ENCODE results near the gene TMEM255B.

The TMEM255B gene

DNA sequence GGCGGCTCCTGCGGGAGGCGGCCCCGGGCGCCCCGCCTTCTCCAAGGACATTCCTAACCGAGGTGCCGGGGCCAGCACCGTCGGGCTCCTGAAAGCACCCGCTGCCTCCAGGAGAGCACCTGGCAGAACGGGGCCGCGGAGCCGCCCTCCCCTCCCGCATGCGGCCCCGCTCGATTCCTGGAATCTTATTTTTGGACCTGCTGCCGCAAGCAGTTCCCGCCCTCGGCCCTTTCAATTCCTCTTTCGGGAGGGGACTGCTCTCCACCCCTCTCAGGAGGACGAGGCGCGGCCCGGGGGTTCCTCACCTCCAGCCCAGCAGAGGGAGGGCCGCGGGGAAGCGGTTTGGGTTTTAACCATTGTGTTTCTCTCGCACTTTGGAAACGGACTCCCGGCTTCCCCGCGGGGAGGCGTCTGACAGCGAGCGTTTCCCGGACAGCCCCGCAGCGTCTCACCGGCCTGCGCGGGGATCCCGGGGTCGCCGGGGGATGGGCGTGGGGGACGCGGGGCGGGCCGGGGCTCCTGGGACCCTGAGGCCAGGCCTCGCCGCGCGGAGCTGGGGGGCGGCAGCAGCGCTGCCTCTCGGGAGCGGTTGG, 104.0 kb downstream of the TMEM255B start:
- H2BK5ac ChIP-seq (ENCODE audit: low read depth, low read length, poor library complexity, severe bottlenecking) = peak overlapping the region; percentile 67
- no peak overlapping the region for H2AK5ac ChIP-seq (ENCODE audit: low read length, severe bottlenecking)
- peak overlapping the region; percentile 3 to 92 for H3K4ac ChIP-seq (ENCODE audit: low read depth in 1 of 2, low read length in 2 of 2)
- H3K9me3 ChIP-seq (ENCODE audit: control insufficient read depth, low read length) = no peaks in the 10 kb centered on the region
- peak overlapping the region; percentile 80 for H2BK120ac ChIP-seq (ENCODE audit: low read depth, low read length)
- H3K27me3 ChIP-seq (ENCODE audit: control insufficient read depth in 1 of 2, insufficient read depth in 1 of 2, low read length in 2 of 2) = no peaks in the 10 kb centered on the region
- no peak overlapping the region for H3K23ac ChIP-seq (ENCODE audit: low read length in 2 of 2)
- H3K14ac ChIP-seq (ENCODE audit: low read length in 2 of 2) = peak overlapping the region in 1 of 2 experiments; percentile 26
- H3K36me3 ChIP-seq (ENCODE audit: control insufficient read depth in 1 of 2, insufficient read depth in 2 of 2, low read depth in 1 of 2, low read length in 2 of 2) = peaks cover 28 to 31% of the 10 kb centered on the region in 2 experiments
- H3K27ac ChIP-seq (ENCODE audit: low read length, poor library complexity, severe bottlenecking) = peak overlapping the region; percentile 85
- H3K4me2 ChIP-seq (ENCODE audit: low read length, poor library complexity, severe bottlenecking) = peak overlapping the region; percentile 87
- peaks cover 4% of the 10 kb centered on the region for H3K79me1 ChIP-seq (replicated peaks; ENCODE audit: low read length, poor library complexity, severe bottlenecking)
- H2AFZ ChIP-seq (ENCODE audit: low read depth, low read length) = no peak overlapping the region
- H3K4me1 ChIP-seq (ENCODE audit: control insufficient read depth, insufficient read depth, low read depth, low read length) = peaks cover 31% of the 10 kb centered on the region
- H3K18ac ChIP-seq (ENCODE audit: low read depth in 1 of 2, low read length in 2 of 2) = peak overlapping the region; percentile 77 to 94
- peak overlapping the region in 1 of 2 experiments; percentile 59 for H2BK12ac ChIP-seq (ENCODE audit: low read length in 2 of 2)
- peak overlapping the region; percentile 85 for H3K9ac ChIP-seq (ENCODE audit: low read length)
- 1% methylated on average over 42 of the region's 60 CpGs for WGBS
- peak overlapping the region; percentile 12 for H4K8ac ChIP-seq (ENCODE audit: low read length)
- H4K91ac ChIP-seq (ENCODE audit: low read length) = peak overlapping the region; percentile 71
- peak overlapping the region; percentile 93 for H3K4me3 ChIP-seq (ENCODE audit: insufficient read depth in 1 of 2, low read depth in 1 of 2, low read length in 2 of 2)
- DNase-seq = peak; percentile 43
- peak overlapping the region; percentile 60 for H2BK15ac ChIP-seq (ENCODE audit: low read depth, poor library complexity, severe bottlenecking)

DNA sequence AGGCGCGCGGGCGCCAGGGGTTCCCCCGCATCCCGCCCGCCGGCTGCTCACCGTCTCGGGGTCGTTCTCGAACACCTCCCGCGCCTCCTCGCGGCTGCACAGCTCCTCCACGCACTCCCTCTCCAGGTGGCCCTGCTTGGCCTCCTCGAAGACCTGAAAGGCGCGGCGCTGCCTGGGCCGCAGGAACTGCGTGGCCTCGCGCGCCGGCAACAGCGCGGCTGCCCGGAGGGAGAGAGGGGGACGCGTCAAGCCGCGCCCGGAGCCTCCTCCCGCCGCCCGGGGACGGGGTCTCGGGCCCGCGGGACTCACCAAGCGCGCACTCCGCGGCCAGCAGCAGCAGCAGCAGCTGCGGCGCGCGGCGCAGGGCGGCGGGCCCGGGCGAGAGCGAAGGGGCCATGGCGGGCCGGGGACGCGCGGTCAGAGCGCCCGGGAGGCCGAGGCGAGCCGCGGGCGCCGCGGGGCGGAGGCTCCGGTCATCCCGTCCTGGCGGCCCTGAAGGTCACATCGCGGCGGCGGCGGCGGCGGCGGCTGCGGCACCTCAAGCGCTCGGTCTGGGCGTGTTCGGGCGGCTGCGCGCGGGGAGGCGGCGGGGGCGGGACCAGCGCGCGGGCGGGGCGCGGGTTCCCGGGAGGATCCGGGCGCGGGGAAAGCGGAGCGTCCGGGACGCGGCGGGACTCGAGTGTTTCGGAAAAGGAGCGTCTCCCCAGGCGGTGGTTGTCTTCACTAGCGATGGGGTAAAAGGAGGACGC, 104.7 kb downstream of the TMEM255B start, which contains the start of gene GAS6:
GAS6 (minus strand) TSS at position 553 of the 749 bp plus-strand sequence; CDS start at position 397, 156 bp downstream.
- Histone ChIP-seq H4K8ac (ENCODE audit: low read length) (peak within 1 kb of the TSS; percentile 66), H3K9me3 (ENCODE audit: control insufficient read depth, low read length) (no peaks in the 10 kb centered on the region), H3K23ac (ENCODE audit: low read length in 2 of 2) (peak within 1 kb of the TSS in 1 of 2 experiments; percentile 94), H3K36me3 (ENCODE audit: control insufficient read depth in 1 of 2, insufficient read depth in 2 of 2, low read depth in 1 of 2, low read length in 2 of 2) (peaks cover 25 to 26% of the 10 kb centered on the region in 2 experiments), H3K27ac (ENCODE audit: low read length, poor library complexity, severe bottlenecking) (peak within 1 kb of the TSS; percentile 85), H4K91ac (ENCODE audit: low read length) (peak within 1 kb of the TSS; percentile 71), H3K9ac (ENCODE audit: low read length) (peak within 1 kb of the TSS; percentile 93), H2AK5ac (ENCODE audit: low read length, severe bottlenecking) (no peak within 1 kb of the TSS), H3K4me3 (ENCODE audit: insufficient read depth in 1 of 2, low read depth in 1 of 2, low read length in 2 of 2) (peak within 1 kb of the TSS; percentile 93), H2BK120ac (ENCODE audit: low read depth, low read length) (peak within 1 kb of the TSS; percentile 80), H2BK5ac (ENCODE audit: low read depth, low read length, poor library complexity, severe bottlenecking) (peak within 1 kb of the TSS; percentile 67), H3K27me3 (ENCODE audit: control insufficient read depth in 1 of 2, insufficient read depth in 1 of 2, low read length in 2 of 2) (no peaks in the 10 kb centered on the region), H3K14ac (ENCODE audit: low read length in 2 of 2) (peak within 1 kb of the TSS in 1 of 2 experiments; percentile 99), H3K79me1 (replicated peaks; ENCODE audit: low read length, poor library complexity, severe bottlenecking) (peaks cover 4% of the 10 kb centered on the region), H3K4me2 (ENCODE audit: low read length, poor library complexity, severe bottlenecking) (peak within 1 kb of the TSS; percentile 87), H3K4ac (ENCODE audit: low read depth in 1 of 2, low read length in 2 of 2) (peak within 1 kb of the TSS; percentile 29 to 92), H2BK12ac (ENCODE audit: low read length in 2 of 2) (peak within 1 kb of the TSS; percentile 6 to 91), H2BK15ac (ENCODE audit: low read depth, poor library complexity, severe bottlenecking) (peak within 1 kb of the TSS; percentile 91), H2AFZ (ENCODE audit: low read depth, low read length) (peak within 1 kb of the TSS; percentile 81), H3K4me1 (ENCODE audit: control insufficient read depth, insufficient read depth, low read depth, low read length) (peaks cover 31% of the 10 kb centered on the region), H3K18ac (ENCODE audit: low read depth in 1 of 2, low read length in 2 of 2) (peak within 1 kb of the TSS; percentile 77 to 94)
- peak; percentile 41 for DNase-seq
- under 1% methylated on average over 61 of the region's 116 CpGs for WGBS

DNA sequence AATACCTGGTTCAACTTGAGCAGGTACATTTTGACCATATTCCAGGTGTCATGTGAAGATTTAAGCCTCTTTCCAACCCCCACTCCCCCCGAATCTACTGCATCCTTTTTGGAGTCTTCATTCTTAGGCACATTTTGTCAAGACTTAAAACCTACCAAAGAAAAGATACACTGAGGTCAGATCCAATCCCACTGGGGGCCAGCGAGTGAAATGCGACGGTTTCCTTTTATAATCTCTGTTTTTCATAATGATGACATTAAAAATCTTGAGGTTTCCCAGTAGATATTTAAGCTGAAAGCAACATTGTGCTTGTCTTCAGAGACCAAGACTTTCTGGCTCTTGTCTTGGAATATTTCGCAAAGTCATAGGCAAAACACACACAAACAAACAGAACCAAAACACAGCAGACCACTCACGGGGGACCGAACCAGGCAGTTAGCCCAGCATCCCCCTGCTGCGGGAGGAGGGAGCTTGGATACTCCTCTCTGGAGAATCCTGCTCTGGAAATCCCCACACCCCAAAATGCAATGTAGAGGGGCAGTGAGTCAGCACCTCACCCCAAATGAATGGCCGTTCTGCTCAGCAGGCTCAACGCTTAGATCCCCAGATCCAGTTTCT, 105.4 kb downstream of the TMEM255B start:
- peak overlapping the region; percentile 68 to 94 for H3K18ac ChIP-seq (ENCODE audit: low read depth in 1 of 2, low read length in 2 of 2)
- peaks cover 31% of the 10 kb centered on the region for H3K4me1 ChIP-seq (ENCODE audit: control insufficient read depth, insufficient read depth, low read depth, low read length)
- H3K27ac ChIP-seq (ENCODE audit: low read length, poor library complexity, severe bottlenecking) = peak overlapping the region; percentile 55
- peak overlapping the region; percentile 93 for H3K9ac ChIP-seq (ENCODE audit: low read length)
- H3K4me2 ChIP-seq (ENCODE audit: low read length, poor library complexity, severe bottlenecking) = peak overlapping the region; percentile 77
- no peaks in the 10 kb centered on the region for H3K9me3 ChIP-seq (ENCODE audit: control insufficient read depth, low read length)
- 43% methylated on average over 7 of the region's 10 CpGs for WGBS
- no peak overlapping the region for H2BK5ac ChIP-seq (ENCODE audit: low read depth, low read length, poor library complexity, severe bottlenecking)
- no peak overlapping the region for H2AK5ac ChIP-seq (ENCODE audit: low read length, severe bottlenecking)
- no peak overlapping the region for H2AFZ ChIP-seq (ENCODE audit: low read depth, low read length)
- peak overlapping the region; percentile 55 for H4K8ac ChIP-seq (ENCODE audit: low read length)
- peak; percentile 39 for DNase-seq
- H3K4me3 ChIP-seq (ENCODE audit: insufficient read depth in 1 of 2, low read depth in 1 of 2, low read length in 2 of 2) = peak overlapping the region; percentile 93
- peak overlapping the region in 1 of 2 experiments; percentile 43 for H3K23ac ChIP-seq (ENCODE audit: low read length in 2 of 2)
- H2BK15ac ChIP-seq (ENCODE audit: low read depth, poor library complexity, severe bottlenecking) = peak overlapping the region; percentile 91
- no peaks in the 10 kb centered on the region for H3K27me3 ChIP-seq (ENCODE audit: control insufficient read depth in 1 of 2, insufficient read depth in 1 of 2, low read length in 2 of 2)
- peaks cover 18 to 21% of the 10 kb centered on the region in 2 experiments for H3K36me3 ChIP-seq (ENCODE audit: control insufficient read depth in 1 of 2, insufficient read depth in 2 of 2, low read depth in 1 of 2, low read length in 2 of 2)
- H2BK120ac ChIP-seq (ENCODE audit: low read depth, low read length) = peak overlapping the region; percentile 80
- peak overlapping the region in 1 of 2 experiments; percentile 11 for H2BK12ac ChIP-seq (ENCODE audit: low read length in 2 of 2)
- H3K14ac ChIP-seq (ENCODE audit: low read length in 2 of 2) = no peak overlapping the region
- H3K4ac ChIP-seq (ENCODE audit: low read depth in 1 of 2, low read length in 2 of 2) = peak overlapping the region in 1 of 2 experiments; percentile 63
- no peak overlapping the region for H4K91ac ChIP-seq (ENCODE audit: low read length)
- peaks cover 4% of the 10 kb centered on the region for H3K79me1 ChIP-seq (replicated peaks; ENCODE audit: low read length, poor library complexity, severe bottlenecking)
